ENCODE data around the gene VEZT.
"Not testable (repeated sequence)": the region's sequence is repeated elsewhere in the genome, so short reads cannot be mapped to it uniquely, and the experiment has no call there.

Gene VEZT

GRCh38 chr12:95231190-95231589, 13.6 kb downstream of the VEZT start:
- no peak for TF ChIP-seq MYC (IDR thresholded peaks at IDR 0.05; ENCODE audit: low read depth, low read length)
- TF ChIP-seq, protein P1, sequence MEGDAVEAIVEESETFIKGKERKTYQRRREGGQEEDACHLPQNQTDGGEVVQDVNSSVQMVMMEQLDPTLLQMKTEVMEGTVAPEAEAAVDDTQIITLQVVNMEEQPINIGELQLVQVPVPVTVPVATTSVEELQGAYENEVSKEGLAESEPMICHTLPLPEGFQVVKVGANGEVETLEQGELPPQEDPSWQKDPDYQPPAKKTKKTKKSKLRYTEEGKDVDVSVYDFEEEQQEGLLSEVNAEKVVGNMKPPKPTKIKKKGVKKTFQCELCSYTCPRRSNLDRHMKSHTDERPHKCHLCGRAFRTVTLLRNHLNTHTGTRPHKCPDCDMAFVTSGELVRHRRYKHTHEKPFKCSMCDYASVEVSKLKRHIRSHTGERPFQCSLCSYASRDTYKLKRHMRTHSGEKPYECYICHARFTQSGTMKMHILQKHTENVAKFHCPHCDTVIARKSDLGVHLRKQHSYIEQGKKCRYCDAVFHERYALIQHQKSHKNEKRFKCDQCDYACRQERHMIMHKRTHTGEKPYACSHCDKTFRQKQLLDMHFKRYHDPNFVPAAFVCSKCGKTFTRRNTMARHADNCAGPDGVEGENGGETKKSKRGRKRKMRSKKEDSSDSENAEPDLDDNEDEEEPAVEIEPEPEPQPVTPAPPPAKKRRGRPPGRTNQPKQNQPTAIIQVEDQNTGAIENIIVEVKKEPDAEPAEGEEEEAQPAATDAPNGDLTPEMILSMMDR (IDR thresholded peaks at IDR 0.05; ENCODE audit: low read depth, low read length), result no peak
- TF ChIP-seq POLR2A (IDR thresholded peaks at IDR 0.05; ENCODE audit: extremely low read depth, insufficient read length), result no peak
- no peak for TF ChIP-seq MAX (IDR thresholded peaks at IDR 0.05; ENCODE audit: low read depth, low read length)
- DNase-seq (ENCODE audit: low read depth), result no peak
- no peak overlapping the region for H3K4me3 ChIP-seq (ENCODE audit: low read depth, low read length)

DNA sequence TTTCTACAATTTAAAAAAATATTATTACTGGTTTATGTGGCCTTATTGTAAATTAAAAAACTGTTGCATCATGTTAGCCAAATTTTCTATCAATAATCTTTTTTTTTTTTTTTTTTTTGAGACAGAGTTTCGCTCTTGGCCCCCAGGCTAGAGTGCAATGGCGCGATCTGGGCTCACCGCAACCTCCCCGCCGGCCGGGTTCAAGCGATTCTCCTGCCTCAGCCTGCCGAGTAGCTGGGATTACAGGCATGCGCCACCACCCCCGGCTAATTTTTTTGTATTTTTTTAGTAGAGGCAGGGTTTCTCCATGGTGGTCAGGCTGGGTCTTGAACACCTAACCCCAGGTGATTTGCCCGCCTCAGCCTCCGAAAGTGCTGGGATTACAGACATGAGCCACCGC, 16.6 kb downstream of the VEZT start:
- DNase-seq (ENCODE audit: low read depth); H3K4me3 ChIP-seq (ENCODE audit: low read depth, low read length): not testable (repeated sequence)

DNA sequence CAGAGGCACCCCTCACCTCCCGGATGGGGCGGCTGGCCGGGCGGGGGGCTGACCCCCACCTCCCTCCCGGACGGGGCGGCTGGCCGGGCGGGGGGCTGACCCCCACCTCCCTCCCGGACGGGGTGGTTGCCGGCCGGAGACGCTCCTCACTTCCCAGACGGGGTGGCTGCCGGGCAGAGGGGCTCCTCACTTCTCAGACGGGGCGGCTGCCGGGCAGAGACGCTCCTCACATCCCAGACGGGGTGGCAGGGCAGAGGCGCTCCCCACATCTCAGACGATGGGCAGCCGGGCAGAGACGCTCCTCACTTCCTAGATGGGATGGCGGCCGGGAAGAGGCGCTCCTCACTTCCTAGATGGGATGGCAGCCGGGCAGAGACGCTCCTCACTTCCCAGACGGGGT, 18.0 kb downstream of the VEZT start:
- not testable (repeated sequence) for H3K4me3 ChIP-seq (ENCODE audit: low read depth, low read length); DNase-seq (ENCODE audit: low read depth)

GRCh38 chr12:95237315-95237714, 19.7 kb downstream of the VEZT start:
- no peak for TF ChIP-seq MAX (IDR thresholded peaks at IDR 0.05; ENCODE audit: low read depth, low read length)
- no peak for TF ChIP-seq MYC (IDR thresholded peaks at IDR 0.05; ENCODE audit: low read depth, low read length)
- TF ChIP-seq POLR2A (IDR thresholded peaks at IDR 0.05; ENCODE audit: extremely low read depth, insufficient read length), result no peak
- TF ChIP-seq, protein P1 (IDR thresholded peaks at IDR 0.05; ENCODE audit: low read depth, low read length), result no peak
- DNase-seq (ENCODE audit: low read depth), result no peak

DNA sequence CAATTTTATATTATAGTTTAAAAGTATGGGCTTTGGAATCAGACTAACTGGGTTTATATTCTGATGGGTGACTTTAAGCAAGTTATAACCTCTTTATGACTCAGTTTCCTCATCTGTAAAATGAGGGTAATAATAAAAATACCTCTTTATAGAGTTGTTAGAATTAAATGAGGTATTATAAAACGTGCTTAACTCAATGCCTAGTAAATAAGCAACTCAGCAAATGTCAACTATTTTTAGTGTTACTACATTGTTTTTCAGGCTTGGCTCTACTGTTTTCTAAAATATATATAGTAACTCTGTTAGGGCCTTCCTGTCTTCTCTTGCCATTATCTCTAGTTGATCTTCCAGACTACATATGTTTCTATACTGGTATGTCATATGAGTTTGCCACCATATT, 20.5 kb downstream of the VEZT start:
- H3K4me3 ChIP-seq (ENCODE audit: low read depth, low read length), result no peak overlapping the region
- no peak for TF ChIP-seq MAX (IDR thresholded peaks at IDR 0.05; ENCODE audit: low read depth, low read length)
- no peak for TF ChIP-seq MYC (IDR thresholded peaks at IDR 0.05; ENCODE audit: low read depth, low read length)
- TF ChIP-seq, protein P1 (IDR thresholded peaks at IDR 0.05; ENCODE audit: low read depth, low read length), result no peak
- no peak for TF ChIP-seq POLR2A (IDR thresholded peaks at IDR 0.05; ENCODE audit: extremely low read depth, insufficient read length)
- DNase-seq (ENCODE audit: low read depth), result no peak

More at GRCh38 chr12:95237315-95237714, 19.7 kb downstream of the VEZT start:
- no peak overlapping the region for H3K4me3 ChIP-seq (ENCODE audit: low read depth, low read length)

DNA sequence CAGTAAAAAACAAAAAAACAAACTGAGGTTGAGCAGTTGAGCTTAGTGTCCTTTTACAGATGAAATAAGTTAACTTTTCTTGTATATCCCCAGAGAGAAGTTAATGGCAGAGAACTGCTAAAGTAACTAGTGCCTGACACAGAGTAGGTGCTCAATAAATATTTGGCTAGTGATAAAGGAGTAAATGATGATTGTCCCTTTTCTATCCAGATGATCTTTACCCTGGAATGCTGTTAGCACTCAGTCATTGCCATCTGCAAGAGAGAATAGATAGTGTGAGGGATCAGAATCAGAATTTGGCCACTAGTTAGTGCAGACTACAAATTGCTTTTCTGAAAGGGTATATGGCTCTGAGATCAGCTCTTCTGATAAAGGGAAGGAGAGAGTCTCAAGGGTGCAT, 21.6 kb downstream of the VEZT start:
- no peak for DNase-seq (ENCODE audit: low read depth)
- H3K4me3 ChIP-seq (ENCODE audit: low read depth, low read length), result no peak overlapping the region
- TF ChIP-seq POLR2A (IDR thresholded peaks at IDR 0.05; ENCODE audit: extremely low read depth, insufficient read length) (no peak), MYC (IDR thresholded peaks at IDR 0.05; ENCODE audit: low read depth, low read length) (no peak)
- TF ChIP-seq, protein P1 (IDR thresholded peaks at IDR 0.05; ENCODE audit: low read depth, low read length), result no peak

GRCh38 chr12:95239835-95240234, 22.2 kb downstream of the VEZT start:
- DNase-seq (ENCODE audit: low read depth); H3K4me3 ChIP-seq (ENCODE audit: low read depth, low read length): not testable (repeated sequence)

DNA sequence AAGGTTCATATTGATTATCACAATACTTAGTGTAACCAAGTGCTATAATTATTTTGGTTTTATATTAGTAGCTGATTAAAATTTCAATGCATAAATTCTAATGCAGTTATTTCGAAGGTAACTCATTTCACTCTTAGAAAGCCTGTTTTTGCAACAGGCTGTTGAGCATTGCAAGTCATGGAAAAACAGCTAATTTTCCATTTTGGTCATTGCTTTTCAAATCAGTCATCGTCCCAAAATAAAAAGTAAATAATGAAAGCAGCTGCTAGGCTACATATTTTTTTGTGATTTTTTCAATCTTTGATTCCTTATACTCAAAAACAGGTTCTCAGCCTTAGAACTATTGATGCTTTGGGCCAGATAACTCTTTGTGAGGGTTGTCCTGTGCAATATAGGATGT, 22.9 kb downstream of the VEZT start:
- TF ChIP-seq POLR2A (IDR thresholded peaks at IDR 0.05; ENCODE audit: extremely low read depth, insufficient read length) (no peak), MYC (IDR thresholded peaks at IDR 0.05; ENCODE audit: low read depth, low read length) (no peak), MAX (IDR thresholded peaks at IDR 0.05; ENCODE audit: low read depth, low read length) (no peak)
- TF ChIP-seq, protein P1 (IDR thresholded peaks at IDR 0.05; ENCODE audit: low read depth, low read length), result no peak
- no peak overlapping the region for H3K4me3 ChIP-seq (ENCODE audit: low read depth, low read length)
- DNase-seq (ENCODE audit: low read depth), result no peak

DNA sequence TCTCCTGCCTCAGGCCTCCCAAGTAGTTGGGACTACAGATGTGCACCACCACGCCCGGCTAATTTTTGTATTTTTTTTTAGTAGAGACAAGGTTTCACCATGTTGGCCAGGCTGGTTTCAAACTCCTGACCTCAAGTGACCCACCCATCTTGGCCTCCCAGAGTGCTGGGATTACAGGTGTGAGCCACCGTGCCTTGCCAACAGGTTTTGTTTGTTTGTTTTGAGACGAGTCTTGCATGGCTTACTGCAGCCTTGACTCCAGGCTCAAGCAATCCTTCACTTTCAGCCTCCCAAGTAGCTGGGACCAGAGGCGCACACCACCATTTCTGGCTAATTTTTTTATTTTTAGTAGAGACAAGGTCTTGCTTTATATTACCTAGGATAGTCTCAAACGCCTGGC, 23.5 kb downstream of the VEZT start:
- not testable (repeated sequence) for DNase-seq (ENCODE audit: low read depth); H3K4me3 ChIP-seq (ENCODE audit: low read depth, low read length)

Measured in NB4 (cell line).